Upper lobe of right lung (tissue), 1 donor: ENCODE results near the gene SUMF2. TPM values are rescaled to one million over a fixed set of nuclear protein-coding genes. Genes with fewer than 3 reads are reported as not detected.
"Not testable (repeated sequence)": the region's sequence is repeated elsewhere in the genome, so short reads cannot be mapped to it uniquely, and the experiment has no call there.

Experiments used
- ATAC-seq: fragments of 200-7000 bp; cut with Tn5 transposase; one replicate; pipeline ENCODE4 v1.9.1; 2020; ENCODE audit warnings: mild to moderate bottlenecking, moderate library complexity
- DNase-seq: peaks from one replicate; pipeline ENCODE4 v3.0.0-alpha.2; 2020
- H3K27ac ChIP-seq: fragments of 200-600 bp; one replicate; pipeline ENCODE4 v1.8.0; 2022
- H3K27me3 ChIP-seq: fragments of 200-600 bp; one replicate; pipeline ENCODE4 v1.8.0; 2022; ENCODE audit warnings: mild to moderate bottlenecking
- H3K36me3 ChIP-seq: fragments of 200-600 bp; one replicate; pipeline ENCODE4 v1.8.0; 2022
- H3K4me1 ChIP-seq: fragments of 200-600 bp; one replicate; pipeline ENCODE4 v1.8.0; 2022
- H3K4me3 ChIP-seq: fragments of 200-600 bp; one replicate; pipeline ENCODE4 v1.8.0; 2022; ENCODE audit warnings: mild to moderate bottlenecking
- H3K9me3 ChIP-seq: fragments of 200-600 bp; one replicate; pipeline ENCODE4 v1.8.0; 2022
- intact Hi-C: fragments of 100-400 bp; cut with DNase I; formaldehyde crosslinking; loops from one replicate; pipeline ENCODE4 v1.11.0; 2022
- total RNA-seq: library from RNA; stranded (reverse); fragmentation: NEBNext Ultra II Directional; extraction: Animal tissue kit (Norgen Biotek cat#: 25700); gene quantifications from one replicate; pipeline ENCODE4 v1.2.1, GENCODE V29; 2021
- TF ChIP-seq, protein P1 (sequence below): fragments of 200-600 bp; IDR thresholded peaks from one replicate; pipeline ENCODE4 v1.8.0; 2022; ENCODE audit warnings: antibody characterized with exemption
- donor health status: DM: no; HTN: yes; CAD: no; lungs with severe emphysema.

SUMF2 gene
- total RNA-seq, 1 donor from 2014 or later: 167 TPM

DNA sequence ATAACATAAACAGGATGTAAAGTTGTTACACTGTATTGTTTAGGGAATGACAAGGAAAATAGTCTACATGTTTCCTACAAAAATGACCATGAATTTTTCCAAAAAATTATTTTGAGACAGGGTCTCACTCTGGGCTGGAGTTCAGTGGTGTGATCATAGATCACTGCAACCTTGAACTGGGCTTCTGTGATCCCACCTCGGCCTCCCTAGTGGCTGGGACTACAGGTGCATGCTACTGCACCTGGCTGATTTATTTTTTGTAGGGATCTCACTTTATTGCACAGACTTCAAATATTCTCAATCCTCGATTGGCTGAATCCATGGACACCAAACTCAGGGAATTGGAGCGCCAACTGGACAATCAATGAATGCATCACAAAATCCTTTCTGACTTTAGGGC, 35.6 kb downstream of the SUMF2 start:
- intact Hi-C loops: no loop called here
- DNase-seq: no peak
- H3K27ac ChIP-seq: no peak overlapping the region
- no peaks in the 10 kb centered on the region for H3K27me3 ChIP-seq
- TF ChIP-seq, protein P1, sequence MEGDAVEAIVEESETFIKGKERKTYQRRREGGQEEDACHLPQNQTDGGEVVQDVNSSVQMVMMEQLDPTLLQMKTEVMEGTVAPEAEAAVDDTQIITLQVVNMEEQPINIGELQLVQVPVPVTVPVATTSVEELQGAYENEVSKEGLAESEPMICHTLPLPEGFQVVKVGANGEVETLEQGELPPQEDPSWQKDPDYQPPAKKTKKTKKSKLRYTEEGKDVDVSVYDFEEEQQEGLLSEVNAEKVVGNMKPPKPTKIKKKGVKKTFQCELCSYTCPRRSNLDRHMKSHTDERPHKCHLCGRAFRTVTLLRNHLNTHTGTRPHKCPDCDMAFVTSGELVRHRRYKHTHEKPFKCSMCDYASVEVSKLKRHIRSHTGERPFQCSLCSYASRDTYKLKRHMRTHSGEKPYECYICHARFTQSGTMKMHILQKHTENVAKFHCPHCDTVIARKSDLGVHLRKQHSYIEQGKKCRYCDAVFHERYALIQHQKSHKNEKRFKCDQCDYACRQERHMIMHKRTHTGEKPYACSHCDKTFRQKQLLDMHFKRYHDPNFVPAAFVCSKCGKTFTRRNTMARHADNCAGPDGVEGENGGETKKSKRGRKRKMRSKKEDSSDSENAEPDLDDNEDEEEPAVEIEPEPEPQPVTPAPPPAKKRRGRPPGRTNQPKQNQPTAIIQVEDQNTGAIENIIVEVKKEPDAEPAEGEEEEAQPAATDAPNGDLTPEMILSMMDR: no peak
- ATAC-seq: no peak
- H3K4me1 ChIP-seq: peaks cover 1% of the 10 kb centered on the region
- H3K9me3 ChIP-seq: no peaks in the 10 kb centered on the region
- H3K4me3 ChIP-seq: no peak overlapping the region
- H3K36me3 ChIP-seq: peaks cover 52% of the 10 kb centered on the region

DNA sequence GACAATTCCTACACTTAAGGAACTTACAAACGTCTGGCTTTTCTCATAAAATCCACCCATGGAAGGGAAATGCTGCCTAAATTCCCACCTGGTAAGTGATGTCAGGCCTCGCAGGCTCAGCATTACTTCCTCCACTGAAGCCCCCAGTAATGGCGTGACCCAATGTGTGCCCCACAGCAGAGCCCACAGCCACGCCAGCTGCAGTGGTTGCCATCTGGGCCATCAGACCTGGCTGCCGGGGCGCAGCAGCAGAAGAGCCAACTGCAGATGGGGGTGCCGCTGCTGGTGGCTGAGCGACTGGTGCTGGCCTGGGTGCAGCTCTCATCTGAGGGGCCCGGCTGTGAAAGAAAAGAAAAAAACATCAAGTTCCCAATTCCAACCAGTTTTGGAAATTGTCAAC, 40.1 kb downstream of the SUMF2 start:
- ATAC-seq, H3K27me3 ChIP-seq, H3K27ac ChIP-seq, DNase-seq, intact Hi-C loops, H3K9me3 ChIP-seq, H3K4me1 ChIP-seq, H3K4me3 ChIP-seq: not testable (repeated sequence)
- peaks cover 52% of the 10 kb centered on the region for H3K36me3 ChIP-seq

DNA sequence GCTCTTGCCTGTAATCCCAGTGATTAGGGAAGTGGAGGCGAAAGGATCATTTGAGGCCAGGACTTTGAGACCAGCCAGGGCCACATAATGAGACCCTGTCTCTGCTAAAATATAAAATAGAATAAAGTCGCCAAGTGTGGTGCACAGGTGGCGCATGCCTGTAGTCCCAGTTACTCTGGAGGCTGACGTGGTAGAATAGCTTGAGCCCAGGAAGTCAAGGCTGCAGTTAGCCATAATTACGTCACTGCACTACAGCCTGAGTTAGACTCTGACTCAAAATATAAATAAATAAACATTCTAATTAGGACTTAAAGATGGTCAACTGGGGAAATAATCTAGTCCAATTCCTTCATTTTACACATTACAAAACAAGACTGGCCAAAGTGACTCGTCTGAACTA, 41.4 kb downstream of the SUMF2 start:
- Histone ChIP-seq H3K27me3 (no peaks in the 10 kb centered on the region), H3K4me1 (peaks cover 10% of the 10 kb centered on the region), H3K9me3 (no peaks in the 10 kb centered on the region), H3K27ac (peak overlapping the region; percentile 92), H3K36me3 (peaks cover 39% of the 10 kb centered on the region), H3K4me3 (peak overlapping the region; percentile 75)
- TF ChIP-seq, protein P1: no peak
- DNase-seq (no peak), ATAC-seq (peak; percentile 20)
- intact Hi-C loops: no loop called here

DNA sequence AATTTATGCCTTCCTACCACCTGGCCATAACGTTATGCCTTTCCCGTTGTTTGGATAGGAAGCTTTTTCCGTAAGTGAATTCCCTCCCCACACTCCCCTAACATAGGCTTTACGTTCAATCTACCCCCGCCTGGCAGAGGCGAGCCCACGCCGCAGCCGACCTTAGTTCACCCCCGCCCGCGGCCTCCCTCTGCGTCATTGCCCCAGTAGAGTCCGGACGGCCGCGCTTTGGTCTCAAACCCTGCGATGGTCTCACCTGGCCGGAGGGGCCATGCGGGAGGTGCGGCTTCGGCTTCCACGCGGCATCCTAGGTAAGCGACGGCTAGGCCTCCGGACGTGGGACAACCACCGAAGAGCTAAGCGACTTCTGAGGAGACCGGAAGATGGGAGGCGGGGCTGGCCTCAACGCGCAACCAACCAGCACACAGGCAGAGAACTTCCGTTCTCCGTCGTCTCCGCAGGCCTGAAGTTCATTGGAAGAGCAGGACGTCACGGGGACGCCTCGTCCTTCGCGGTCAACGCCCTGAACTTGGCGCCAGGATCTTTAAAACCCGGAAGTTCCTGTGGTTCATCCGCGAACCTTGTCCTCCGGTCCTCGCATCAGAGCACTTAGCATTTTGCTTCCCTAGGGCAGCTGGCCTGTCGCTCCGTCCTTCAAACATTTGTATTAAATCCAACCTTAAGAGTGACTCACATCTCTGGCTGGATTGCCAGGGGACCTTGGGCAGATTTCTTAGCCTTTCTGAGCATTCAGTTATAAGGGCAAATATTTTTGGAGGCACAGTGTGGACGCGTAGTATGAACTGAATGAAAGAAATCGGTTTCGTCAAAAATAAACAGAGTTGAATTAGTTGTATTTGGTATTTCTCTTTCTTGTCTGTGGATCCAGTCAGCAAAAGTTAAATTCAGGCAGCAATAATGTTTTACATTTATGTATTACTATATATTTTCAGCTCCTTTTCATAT, 42.3 kb downstream of the SUMF2 start, which contains the start of gene CHCHD2:
TSS of gene CHCHD2 (minus strand) at position 369 of the 966 bp plus-strand sequence. CDS start at position 306, 63 bp downstream.
- intact Hi-C loops: no loop called here
- peak within 1 kb of the TSS; percentile 92 for H3K27ac ChIP-seq
- TF ChIP-seq, protein P1: no peak

DNA sequence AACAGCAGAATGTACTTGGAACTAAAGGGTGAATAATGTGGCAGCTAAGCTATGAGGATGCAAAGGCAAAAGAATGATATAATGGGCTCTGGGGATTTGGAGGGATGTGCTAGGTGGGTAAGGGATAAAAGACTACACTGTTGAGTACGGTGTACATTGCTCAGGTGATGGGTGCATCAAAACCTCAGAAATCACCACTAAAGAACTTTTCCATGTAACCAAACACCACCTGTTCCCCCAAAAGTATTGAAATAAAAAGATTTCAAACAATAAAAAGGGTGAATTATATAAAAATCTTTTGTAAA, 43.8 kb downstream of the SUMF2 start:
- H3K27ac ChIP-seq: no peak overlapping the region
- no peak for ATAC-seq
- peaks cover 10% of the 10 kb centered on the region for H3K4me1 ChIP-seq
- intact Hi-C loops: no loop called here
- peaks cover 15% of the 10 kb centered on the region for H3K36me3 ChIP-seq
- no peak overlapping the region for H3K4me3 ChIP-seq
- TF ChIP-seq, protein P1: no peak
- no peak for DNase-seq
- H3K9me3 ChIP-seq: no peaks in the 10 kb centered on the region
- H3K27me3 ChIP-seq: no peaks in the 10 kb centered on the region

More for the DNA sequence above, 42.3 kb downstream of the SUMF2 start, which contains the start of gene CHCHD2:
- H3K9me3 ChIP-seq: no peaks in the 10 kb centered on the region
- peak within 1 kb of the TSS; percentile 75 for H3K4me3 ChIP-seq
- no peaks in the 10 kb centered on the region for H3K27me3 ChIP-seq
- H3K4me1 ChIP-seq: peaks cover 10% of the 10 kb centered on the region
- peak; percentile 97 for DNase-seq
- ATAC-seq: peak; percentile 100
- H3K36me3 ChIP-seq: peaks cover 30% of the 10 kb centered on the region

DNA sequence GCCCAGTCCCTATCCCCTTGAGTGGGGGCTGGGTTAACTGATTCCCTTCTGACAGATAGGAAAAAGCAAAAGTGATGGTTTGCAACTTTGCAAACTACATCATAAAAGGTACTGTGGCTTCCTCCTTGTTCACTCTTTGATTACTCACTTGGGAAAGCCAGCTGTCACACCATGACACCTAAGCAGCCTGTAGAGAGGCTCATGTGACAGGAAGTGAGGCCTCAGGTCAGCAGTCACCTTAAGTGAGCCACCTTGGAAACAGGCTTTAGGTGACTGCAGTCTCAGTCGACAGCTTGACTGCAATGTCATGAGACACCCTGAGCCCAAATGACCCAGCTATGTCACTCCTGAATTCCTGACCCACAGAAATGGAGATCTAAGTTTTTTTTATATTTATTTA, 46.5 kb downstream of the SUMF2 start:
- Histone ChIP-seq H3K4me1 (no peaks in the 10 kb centered on the region), H3K27ac (no peak overlapping the region), H3K36me3 (no peaks in the 10 kb centered on the region), H3K4me3 (no peak overlapping the region), H3K9me3 (no peaks in the 10 kb centered on the region), H3K27me3 (peaks cover under 1% of the 10 kb centered on the region)
- ATAC-seq: no peak
- intact Hi-C loops: no loop called here
- TF ChIP-seq, protein P1: no peak
- no peak for DNase-seq

DNA sequence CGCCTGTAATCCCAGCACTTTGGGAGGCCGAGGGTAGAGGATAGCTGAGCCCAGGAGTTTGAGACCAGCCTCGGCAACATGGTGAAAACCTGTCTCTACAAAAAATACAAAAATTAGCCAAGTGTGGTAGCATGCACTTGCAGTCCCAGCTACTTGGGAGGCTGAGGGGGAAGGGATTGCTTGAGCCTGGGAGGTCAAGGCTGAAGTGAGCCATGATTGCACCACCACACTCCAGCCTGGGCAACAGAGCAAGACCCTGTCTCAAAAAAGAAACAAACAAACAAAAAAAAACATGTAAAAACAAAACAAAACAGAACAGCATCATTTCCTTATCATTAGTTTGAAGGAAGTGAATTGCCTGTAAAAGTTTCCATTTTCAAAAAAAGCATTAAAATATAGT, 48.2 kb downstream of the SUMF2 start:
- H3K4me3 ChIP-seq, H3K27ac ChIP-seq, DNase-seq, intact Hi-C loops, ATAC-seq, H3K36me3 ChIP-seq, H3K4me1 ChIP-seq, H3K9me3 ChIP-seq: not testable (repeated sequence)
- peaks cover 17% of the 10 kb centered on the region for H3K27me3 ChIP-seq
